SU-DHL-6 (cell line): ENCODE measurements around the gene SMARCA4.

Source experiments
- H2AFZ ChIP-seq: fragments of 200-600 bp; sonication (generic); 2 replicates; pipeline ENCODE4 v1.6.1; 2014; ENCODE audit warnings: low read depth, mild to moderate bottlenecking, moderate library complexity, mixed read lengths, antibody characterized with exemption, low read length; ENCODE audit not compliant: severe bottlenecking
- H3F3A ChIP-seq: fragments of 200-600 bp; shearing (Covaris generic); 2 replicates; pipeline ENCODE4 v1.6.0; 2016; ENCODE audit warnings: antibody characterized with exemption, mild to moderate bottlenecking; ENCODE audit not compliant: insufficient read depth
- H3K27ac ChIP-seq: fragments of 200-600 bp; sonication (generic); 2 replicates; pipeline ENCODE4 v1.5.1; 2016; ENCODE audit warnings: low read depth, mild to moderate bottlenecking, low read length, moderate library complexity, mixed read lengths
- H3K27me3 ChIP-seq: fragments of 200-600 bp; sonication (generic), shearing (Covaris generic); 2 replicates; pipeline ENCODE4 v1.6.0; 2014; ENCODE audit warnings: mild to moderate bottlenecking, low read length
- H3K36me3 ChIP-seq: fragments of 200-600 bp; sonication (generic); 2 replicates; pipeline ENCODE4 v1.6.1; 2014; ENCODE audit warnings: mild to moderate bottlenecking, low read length, mixed read lengths
- H3K4me2 ChIP-seq: fragments of 300-600, 200-600 bp; shearing (Covaris generic), sonication (generic); 2 replicates; pipeline ENCODE4 v1.6.0; 2014; ENCODE audit warnings: low read length, low read depth, mild to moderate bottlenecking; ENCODE audit not compliant: poor library complexity, severe bottlenecking
- H3K4me3 ChIP-seq: fragments of 200-600 bp; sonication (generic); 2 replicates; pipeline ENCODE4 v1.5.1; 2014; ENCODE audit warnings: antibody characterized with exemption, low read length, mild to moderate bottlenecking, mixed read lengths; ENCODE audit not compliant: insufficient read depth, poor library complexity, severe bottlenecking
- H3K79me2 ChIP-seq: fragments of 200-600 bp; sonication (generic); 2 replicates; pipeline ENCODE4 v1.6.1; 2014; ENCODE audit warnings: mild to moderate bottlenecking, low read length, moderate library complexity; ENCODE audit not compliant: insufficient read depth
- H3K9ac ChIP-seq: fragments of 200-600 bp; sonication (generic); 2 replicates; pipeline ENCODE4 v1.7.0; 2014; ENCODE audit warnings: mild to moderate bottlenecking, low read length
- H3K9me2 ChIP-seq: fragments of 200-600 bp; sonication (generic); replicated peaks from 2 replicates; pipeline ENCODE4 v1.6.1; 2014; ENCODE audit warnings: low read length; ENCODE audit not compliant: insufficient read depth
- H3K9me3 ChIP-seq: fragments of 200-600 bp; sonication (generic); 2 replicates; pipeline ENCODE4 v1.6.1; 2014; ENCODE audit warnings: low read length, mixed read lengths; ENCODE audit not compliant: insufficient read depth
- H4K20me1 ChIP-seq: fragments of 200-600 bp; sonication (generic); 2 replicates; pipeline ENCODE4 v1.6.1; 2014; ENCODE audit warnings: low read depth, mild to moderate bottlenecking, antibody characterized with exemption, low read length, moderate library complexity, mixed read lengths
- EZH2phosphoT487 ChIP-seq: fragments of 200-600 bp; sonication (generic), shearing (Covaris generic); conservative IDR thresholded peaks from 2 replicates; pipeline ENCODE4 v1.6.1; 2018; ENCODE audit warnings: mild to moderate bottlenecking, antibody characterized with exemption, low read length, moderate library complexity, mixed read lengths
- TF ChIP-seq, protein P1 (sequence below): fragments of 200-600 bp; sonication (generic); IDR thresholded peaks from one replicate; pipeline ENCODE4 v1.5.1; 2017; ENCODE audit warnings: antibody characterized with exemption, mild to moderate bottlenecking, low read length, moderate library complexity; ENCODE audit not compliant: insufficient read depth, poor library complexity, severe bottlenecking

SMARCA4 gene

DNA sequence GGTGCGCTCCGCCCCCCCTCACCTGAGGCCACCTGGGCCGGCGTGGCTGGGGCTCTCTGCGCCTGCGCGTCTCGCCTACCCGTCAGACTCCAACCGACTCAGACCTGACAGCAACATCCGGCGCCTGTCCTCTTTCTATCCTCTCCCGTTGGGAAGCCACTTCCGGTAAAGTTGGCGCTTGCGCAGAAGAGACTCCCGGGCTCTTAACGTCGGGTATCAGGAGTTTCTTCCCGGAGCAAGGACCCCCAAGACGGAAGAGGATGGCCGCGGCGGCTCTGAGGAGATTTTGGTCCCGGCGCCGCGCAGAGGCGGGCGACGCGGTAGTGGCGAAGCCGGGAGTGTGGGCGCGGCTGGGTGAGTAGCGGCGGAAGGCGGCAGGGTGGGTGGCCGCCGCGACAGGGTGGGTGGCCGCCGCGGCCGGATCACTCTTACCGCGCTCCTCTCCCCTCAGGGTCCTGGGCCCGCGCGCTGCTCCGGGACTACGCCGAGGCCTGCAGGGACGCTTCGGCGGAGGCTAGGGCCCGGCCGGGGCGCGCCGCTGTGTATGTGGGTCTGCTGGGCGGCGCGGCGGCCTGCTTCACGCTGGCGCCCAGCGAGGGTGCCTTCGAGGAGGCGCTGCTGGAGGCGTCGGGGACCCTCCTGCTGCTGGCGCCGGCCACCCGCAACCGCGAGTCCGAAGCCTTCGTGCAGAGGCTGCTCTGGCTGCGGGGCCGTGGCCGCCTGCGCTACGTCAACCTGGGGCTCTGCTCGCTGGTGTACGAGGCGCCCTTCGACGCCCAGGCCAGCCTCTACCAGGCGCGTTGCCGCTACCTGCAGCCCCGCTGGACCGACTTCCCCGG lies 32.0 kb upstream of the SMARCA4 start, which contains the start of the genes TIMM29 and YIPF2:
TIMM29 (plus strand) TSS at position 249 of the 839 bp plus-strand sequence; CDS start at position 261, 12 bp downstream.
YIPF2 (minus strand) TSS at position 77 of the 839 bp plus-strand sequence. CDS start 229 bp downstream, outside the sequence.
- Histone ChIP-seq H2AFZ (peak within 1 kb of the TSS; percentile 55), H3K9me2 (no peaks in the 10 kb centered on the region), H3K79me2 (peaks cover 33% of the 10 kb centered on the region), H4K20me1 (no peaks in the 10 kb centered on the region; the same call in 1 of the 2 replicates), H3F3A (0 out of 2 replicates have a peak, but pooled peaks cover 3% of the 10 kb centered on the region), H3K36me3 (no peaks in the 10 kb centered on the region), H3K27me3 (no peaks in the 10 kb centered on the region), H3K9ac (peak within 1 kb of the TSS; percentile 74), H3K27ac (peak within 1 kb of the TSS; percentile 44), H3K4me3 (peak within 1 kb of the TSS; percentile 82), H3K4me2 (peak within 1 kb of the TSS; percentile 70), H3K9me3 (no peaks in the 10 kb centered on the region)
- TF ChIP-seq EZH2phosphoT487, result no peak
- TF ChIP-seq, protein P1, sequence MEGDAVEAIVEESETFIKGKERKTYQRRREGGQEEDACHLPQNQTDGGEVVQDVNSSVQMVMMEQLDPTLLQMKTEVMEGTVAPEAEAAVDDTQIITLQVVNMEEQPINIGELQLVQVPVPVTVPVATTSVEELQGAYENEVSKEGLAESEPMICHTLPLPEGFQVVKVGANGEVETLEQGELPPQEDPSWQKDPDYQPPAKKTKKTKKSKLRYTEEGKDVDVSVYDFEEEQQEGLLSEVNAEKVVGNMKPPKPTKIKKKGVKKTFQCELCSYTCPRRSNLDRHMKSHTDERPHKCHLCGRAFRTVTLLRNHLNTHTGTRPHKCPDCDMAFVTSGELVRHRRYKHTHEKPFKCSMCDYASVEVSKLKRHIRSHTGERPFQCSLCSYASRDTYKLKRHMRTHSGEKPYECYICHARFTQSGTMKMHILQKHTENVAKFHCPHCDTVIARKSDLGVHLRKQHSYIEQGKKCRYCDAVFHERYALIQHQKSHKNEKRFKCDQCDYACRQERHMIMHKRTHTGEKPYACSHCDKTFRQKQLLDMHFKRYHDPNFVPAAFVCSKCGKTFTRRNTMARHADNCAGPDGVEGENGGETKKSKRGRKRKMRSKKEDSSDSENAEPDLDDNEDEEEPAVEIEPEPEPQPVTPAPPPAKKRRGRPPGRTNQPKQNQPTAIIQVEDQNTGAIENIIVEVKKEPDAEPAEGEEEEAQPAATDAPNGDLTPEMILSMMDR, result no peak

DNA sequence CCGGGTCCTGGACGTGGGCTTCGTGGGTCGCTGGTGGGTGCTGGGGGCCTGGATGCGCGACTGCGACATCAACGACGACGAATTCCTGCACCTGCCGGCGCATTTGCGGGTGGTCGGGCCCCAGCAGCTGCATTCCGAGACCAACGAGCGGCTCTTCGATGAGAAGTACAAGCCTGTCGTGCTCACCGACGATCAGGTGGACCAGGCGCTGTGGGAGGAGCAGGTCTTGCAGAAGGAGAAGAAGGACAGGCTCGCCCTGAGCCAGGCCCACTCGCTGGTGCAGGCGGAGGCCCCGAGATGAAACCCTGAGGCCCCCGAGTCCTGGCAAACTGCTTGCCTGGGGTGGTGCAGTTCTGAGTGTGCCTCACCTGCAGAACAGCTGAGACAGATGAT lies 31.4 kb upstream of the SMARCA4 start:
- Histone ChIP-seq H3F3A (peaks cover 3% of the 10 kb centered on the region; the same call in 1 of the 2 replicates), H3K36me3 (no peaks in the 10 kb centered on the region), H3K27me3 (no peaks in the 10 kb centered on the region), H3K9me2 (no peaks in the 10 kb centered on the region), H3K9me3 (no peaks in the 10 kb centered on the region), H4K20me1 (no peaks in the 10 kb centered on the region; the same call in 1 of the 2 replicates), H3K79me2 (peaks cover 33% of the 10 kb centered on the region), H3K27ac (0 out of 2 replicates have a peak overlapping the region, but pooled peaks have one; percentile 44), H3K4me2 (peak overlapping the region; percentile 70), H2AFZ (peak overlapping the region; percentile 55), H3K9ac (peak overlapping the region; percentile 74), H3K4me3 (peak overlapping the region; percentile 82)
- TF ChIP-seq, protein P1, result no peak
- no peak for TF ChIP-seq EZH2phosphoT487

DNA sequence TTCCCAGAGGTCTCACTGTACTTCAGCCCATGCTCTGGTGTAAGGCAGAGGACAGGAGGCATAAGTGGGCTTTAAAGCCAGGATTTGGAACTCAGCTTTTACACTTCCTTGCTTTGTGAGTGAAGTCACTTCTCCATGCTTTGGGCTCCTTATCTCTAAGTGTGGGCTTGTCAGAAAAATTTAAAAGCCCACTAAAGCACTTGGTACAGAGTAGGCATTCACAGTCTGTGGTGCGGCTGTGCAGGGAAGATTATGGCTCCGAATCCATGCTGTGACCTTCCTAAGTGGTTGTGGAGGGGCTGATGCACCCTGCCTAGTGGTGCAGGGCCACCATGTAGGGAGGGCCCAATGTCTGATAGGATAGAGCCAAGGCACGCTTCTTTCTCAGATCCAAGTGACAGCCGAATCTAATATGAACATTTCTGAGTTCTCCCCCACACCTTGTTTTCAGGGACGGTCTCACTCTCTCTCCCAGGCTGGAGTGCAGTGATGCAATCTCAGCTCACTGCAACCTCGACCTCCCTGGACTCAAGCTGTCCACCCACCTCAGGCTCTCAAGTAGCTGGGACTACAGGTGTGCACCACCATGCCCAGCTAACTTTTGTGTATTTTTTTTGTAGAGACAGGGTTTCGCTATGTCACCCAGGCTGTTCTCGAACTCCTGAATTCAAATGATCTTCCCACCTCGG lies 25.3 kb upstream of the SMARCA4 start:
- H3K27ac ChIP-seq, result no peak overlapping the region
- no peak overlapping the region for H3K4me2 ChIP-seq
- no peak for TF ChIP-seq EZH2phosphoT487
- TF ChIP-seq, protein P1, result no peak

More for the DNA sequence above, 25.3 kb upstream of the SMARCA4 start:
- Histone ChIP-seq H4K20me1 (no peaks in the 10 kb centered on the region), H2AFZ (no peak overlapping the region), H3K27me3 (no peaks in the 10 kb centered on the region), H3K9me2 (no peaks in the 10 kb centered on the region), H3F3A (no peaks in the 10 kb centered on the region; the same call in 1 of the 2 replicates), H3K9ac (no peak overlapping the region), H3K79me2 (peaks cover 18% of the 10 kb centered on the region), H3K9me3 (no peaks in the 10 kb centered on the region), H3K4me3 (no peak overlapping the region), H3K36me3 (no peaks in the 10 kb centered on the region)
